ENCODE data around the gene DCAF4.

GRCh38 chr14:72986214-72986613 lies 60.0 kb downstream of the DCAF4 start:
- TF ChIP-seq CTCF (IDR thresholded peaks at IDR 0.05) (no peak), POLR2A (IDR thresholded peaks at IDR 0.05) (no peak)

All from adrenal gland (tissue), 5 donors.